NCI-H345 (cell line): ENCODE data around the gene VIPR2.
"Not testable (repeated sequence)": the region's sequence is repeated elsewhere in the genome, so short reads cannot be mapped to it uniquely, and the experiment has no call there.

Source experiments
- DNase-seq: peaks from one replicate; lab custom pipeline; 2025; lab: John Stamatoyannopoulos, UW

VIPR2 gene

GRCh38 chr7:159091041-159091440 lies 53.6 kb downstream of the VIPR2 start:
- no peak for DNase-seq

DNA sequence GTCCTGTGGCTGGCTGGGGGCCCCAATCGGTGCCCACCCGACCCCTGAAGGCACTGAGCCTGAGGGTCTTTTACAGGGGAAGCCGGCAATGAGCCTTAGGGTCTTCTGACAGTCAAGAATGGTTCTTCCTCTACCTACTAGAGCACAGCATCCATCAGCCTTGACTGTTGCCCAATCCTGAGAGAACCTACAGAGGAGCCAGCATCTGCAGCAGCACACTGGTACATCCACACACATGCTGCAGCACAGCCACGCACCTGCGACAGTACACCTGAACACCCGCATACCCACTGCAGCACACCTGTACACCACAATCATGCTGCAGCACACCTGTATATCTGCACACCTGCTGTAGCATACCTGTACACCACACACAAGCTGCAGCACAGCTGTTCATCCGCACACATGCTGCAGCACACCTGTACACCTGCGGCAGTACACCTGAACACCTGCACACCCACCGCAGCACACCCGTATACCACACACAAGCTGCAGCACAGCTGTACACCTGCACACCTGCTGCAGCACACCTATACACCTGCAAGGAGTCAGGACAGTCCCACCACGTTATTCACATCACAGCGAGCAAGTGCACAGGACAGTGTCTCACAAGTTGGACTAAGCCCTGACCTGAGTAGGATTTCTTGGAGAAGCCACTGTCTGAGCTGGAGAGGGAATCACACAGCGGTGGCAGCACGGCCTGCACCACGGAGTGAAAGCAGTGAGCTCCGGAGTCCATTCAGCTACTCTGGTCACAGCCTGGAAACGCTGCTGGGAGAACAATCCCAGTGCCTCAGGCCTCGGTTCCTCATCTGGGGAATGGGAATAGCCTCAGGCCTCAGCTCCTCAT lies 56.4 kb downstream of the VIPR2 start:
- no peak for DNase-seq

DNA sequence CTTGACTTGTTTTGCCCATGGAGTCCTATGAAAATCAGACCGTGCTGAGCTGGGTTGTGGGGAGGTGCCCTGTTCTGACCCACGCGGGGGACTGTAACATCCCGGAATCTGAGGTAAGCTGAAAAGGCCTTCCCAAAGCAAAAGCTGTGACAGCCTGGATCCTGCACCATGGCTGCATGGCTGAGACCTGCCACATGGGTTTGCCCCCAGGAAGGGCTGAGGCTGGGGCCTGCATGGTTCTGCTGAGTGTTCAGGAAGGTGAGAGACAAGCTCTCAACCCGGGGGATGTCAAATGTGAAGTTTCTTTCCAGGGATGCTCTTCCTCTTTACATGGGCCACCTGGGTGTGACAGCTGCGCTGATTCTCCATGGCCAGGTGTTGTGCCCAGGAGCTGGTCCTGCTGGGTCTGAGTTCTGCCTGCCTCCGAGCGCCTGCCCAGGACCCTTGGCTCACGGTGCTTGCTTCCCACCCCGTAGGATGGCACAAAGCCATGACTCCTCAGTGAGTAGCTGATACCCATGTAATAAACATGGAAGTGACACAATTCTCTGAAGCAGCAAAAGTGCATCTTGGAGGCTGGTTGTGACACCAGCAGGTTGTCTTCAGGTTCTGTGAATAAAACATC lies 58.3 kb downstream of the VIPR2 start:
- DNase-seq, result no peak

DNA sequence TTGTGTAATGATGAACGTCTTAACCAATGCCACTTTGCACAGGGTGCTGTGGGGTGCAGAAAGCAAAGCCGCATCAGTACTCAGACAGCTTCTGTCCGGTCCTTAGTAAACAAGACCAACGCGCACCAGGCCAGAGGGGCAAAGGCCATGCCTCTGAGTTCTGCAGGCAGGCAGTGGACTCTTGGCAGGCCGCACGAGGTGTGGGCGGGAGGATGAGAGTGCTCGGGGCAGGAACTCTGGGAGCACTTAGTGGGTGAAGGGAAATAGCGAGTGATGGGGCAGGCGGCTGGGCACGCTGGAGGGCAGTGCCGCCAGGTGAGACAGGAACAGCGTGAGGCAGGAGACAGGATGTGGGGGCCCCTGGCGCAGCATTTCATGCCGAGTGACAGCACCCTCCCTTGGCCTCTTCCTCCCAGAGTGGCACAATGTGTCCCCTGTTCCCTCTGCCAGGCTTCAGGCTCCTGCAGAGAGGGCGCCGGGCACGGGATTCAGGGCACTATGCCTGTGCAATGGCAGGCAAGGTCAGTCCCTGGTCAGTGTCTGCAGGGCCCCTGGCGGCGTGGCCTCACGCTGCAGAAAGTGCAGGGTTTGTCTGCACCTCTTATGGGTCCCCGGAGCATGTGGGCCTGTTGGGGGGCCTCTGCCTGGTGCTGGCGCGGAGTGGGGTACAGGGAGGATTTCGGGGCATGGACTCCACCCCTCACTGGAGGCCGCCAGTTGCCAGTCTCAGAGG lies 60.4 kb downstream of the VIPR2 start:
- no peak for DNase-seq

DNA sequence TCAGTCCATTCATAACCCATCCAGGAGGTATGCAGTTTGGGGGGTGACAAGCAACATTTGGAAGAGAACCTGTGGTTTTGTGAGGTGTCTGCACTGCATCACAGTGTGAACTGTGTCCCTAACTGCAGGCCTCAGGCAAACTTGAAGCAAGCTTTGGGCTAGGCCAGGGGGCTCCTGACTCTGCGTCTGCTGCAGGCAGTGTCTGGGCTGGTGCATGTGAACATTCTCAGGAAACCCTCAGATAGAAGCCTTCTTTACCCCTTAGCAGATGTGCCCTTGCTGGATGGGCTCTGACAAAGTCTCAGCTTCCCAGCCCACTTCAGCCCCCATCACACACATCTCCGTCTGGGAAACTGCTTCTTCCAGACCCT lies 61.0 kb downstream of the VIPR2 start:
- DNase-seq, result no peak

- no peak for DNase-seq
Observed at GRCh38 chr7:159083001-159083697, 61.5 kb downstream of the VIPR2 start.

DNA sequence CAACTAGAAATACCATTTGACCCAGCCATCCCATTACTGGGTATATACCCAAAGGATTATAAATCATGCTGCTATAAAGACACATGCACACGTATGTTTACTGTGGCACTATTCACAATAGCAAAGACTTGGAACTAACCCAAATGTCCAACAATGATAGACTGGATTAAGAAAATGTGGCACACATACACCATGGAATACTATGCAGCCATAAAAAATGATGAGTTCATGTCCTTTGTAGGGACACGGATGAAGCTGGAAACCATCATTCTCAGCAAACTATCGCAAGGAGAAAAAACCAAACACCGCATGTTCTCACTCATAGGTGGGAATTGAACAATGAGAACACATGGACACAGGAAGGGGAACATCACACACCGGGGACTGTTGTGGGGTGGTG lies 62.6 kb downstream of the VIPR2 start:
- not testable (repeated sequence) for DNase-seq

- no peak for DNase-seq
Observed at GRCh38 chr7:159078911-159079270, 65.8 kb downstream of the VIPR2 start.

- DNase-seq, result no peak
Observed at GRCh38 chr7:159078193-159078910, 66.3 kb downstream of the VIPR2 start.

GRCh38 chr7:159076333-159076732 lies 68.3 kb downstream of the VIPR2 start:
- no peak for DNase-seq

GRCh38 chr7:159075563-159076238 lies 69.0 kb downstream of the VIPR2 start:
- DNase-seq, result no peak

- DNase-seq, result no peak
Observed at GRCh38 chr7:159071260-159071659, 73.4 kb downstream of the VIPR2 start.

- no peak for DNase-seq
Observed at GRCh38 chr7:159070431-159071148, 74.1 kb downstream of the VIPR2 start.

GRCh38 chr7:159068893-159069448 lies 75.7 kb downstream of the VIPR2 start:
- DNase-seq, result no peak

DNA sequence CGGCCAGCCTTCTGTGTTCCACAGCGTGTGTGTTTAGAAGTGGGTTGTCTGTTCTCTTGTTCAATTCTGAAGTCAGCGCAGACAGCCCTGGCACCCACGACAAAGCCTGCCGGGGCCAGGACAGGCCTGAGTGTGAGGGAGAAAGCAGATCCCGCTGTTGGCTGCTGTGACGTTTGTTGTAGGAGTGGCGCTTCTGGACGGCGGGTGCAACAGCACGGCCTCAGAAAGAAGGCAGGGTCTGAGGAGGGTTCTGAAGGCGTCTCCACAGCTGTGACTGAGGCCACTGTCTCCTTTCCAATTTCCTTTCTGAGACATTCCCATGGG lies 76.2 kb downstream of the VIPR2 start:
- no peak for DNase-seq

DNA sequence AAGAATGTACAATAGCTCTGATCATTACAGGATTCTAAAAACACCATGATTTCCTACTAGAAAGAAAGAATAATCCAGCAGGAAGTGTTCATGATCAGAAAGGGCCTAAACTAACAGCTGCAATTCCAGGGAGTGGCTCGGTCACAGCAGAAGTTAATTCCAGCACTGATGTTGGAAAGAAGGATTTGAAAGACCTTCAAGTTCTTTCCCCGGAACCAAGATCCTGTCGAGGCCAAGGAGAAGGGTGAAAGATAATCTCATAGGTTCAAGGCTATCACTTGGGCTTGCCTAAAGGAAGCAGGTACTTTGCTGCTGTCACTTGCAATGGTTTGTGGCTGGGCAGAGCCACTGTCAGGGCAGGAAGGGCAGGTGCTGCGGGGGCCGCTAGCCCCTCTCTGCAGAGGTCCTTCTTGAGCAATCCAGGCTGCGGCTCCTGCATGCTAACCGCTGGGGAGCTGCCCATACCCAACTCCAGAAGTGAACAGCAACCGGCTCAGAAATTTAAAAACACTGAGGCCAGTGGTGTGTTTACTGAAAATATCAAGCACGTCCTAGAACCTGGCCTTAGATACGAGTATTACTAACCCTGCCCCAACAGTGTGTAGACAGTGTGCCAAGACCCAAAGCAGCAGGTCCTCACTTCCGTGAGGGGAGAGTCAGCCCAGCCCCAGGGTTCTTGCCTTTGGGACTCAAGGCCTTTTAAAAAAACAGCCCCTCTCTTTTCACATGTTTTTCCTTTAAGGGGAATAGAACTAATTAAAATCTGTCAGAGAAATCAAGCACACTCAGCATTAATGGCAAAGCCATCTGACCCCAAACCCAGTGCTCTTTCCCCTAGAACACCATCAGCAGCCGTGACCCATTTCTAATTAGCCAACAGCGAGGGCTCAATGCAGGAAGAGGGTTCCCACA lies 76.8 kb downstream of the VIPR2 start:
- DNase-seq, result no peak

DNA sequence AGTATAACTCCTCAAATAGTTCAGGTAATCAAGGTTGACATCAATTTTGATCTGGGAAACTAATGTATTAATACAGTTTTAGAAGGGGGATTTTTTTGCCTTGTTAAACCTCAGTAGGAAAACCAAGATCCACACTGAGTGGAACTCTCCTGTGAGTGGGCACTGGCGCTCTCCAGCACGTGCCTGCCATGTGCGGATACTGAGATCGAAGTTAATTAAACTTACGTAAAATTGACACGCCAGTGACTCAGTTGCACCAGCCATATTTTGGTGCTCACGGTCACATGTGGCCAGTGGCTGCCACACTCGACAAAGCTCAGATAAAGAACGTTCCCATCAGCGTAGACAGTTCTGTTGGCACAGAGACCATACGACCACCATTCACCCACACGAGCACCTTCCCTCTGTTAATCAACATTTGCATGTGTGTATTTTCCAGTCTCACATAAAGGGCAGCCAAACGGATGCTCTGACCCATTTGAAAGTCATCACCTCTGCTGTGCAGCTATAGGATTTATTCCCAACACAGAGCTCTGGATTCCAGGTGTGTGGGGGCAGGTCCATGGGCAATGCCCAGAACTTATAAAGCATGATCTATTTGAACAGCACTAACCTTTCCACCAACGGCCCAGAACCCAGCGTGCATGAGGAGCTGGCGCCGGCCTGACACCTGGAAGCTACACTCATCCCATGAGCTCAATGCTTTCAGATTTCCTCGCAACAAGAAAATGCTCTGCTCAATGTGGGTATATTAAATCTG lies 77.7 kb downstream of the VIPR2 start:
- no peak for DNase-seq

- DNase-seq, result no peak
Observed at GRCh38 chr7:159065852-159066480, 78.7 kb downstream of the VIPR2 start.
